NCI-H146 treated with DMSO at 0.1 percent for 48 hours (cell line): ENCODE results near the gene C1QTNF8.

Experiments used
- DNase-seq: peaks from one replicate; lab custom pipeline; 2025; ENCODE audit not compliant: unreplicated experiment; lab: John Stamatoyannopoulos, UW

Gene C1QTNF8, protein sequence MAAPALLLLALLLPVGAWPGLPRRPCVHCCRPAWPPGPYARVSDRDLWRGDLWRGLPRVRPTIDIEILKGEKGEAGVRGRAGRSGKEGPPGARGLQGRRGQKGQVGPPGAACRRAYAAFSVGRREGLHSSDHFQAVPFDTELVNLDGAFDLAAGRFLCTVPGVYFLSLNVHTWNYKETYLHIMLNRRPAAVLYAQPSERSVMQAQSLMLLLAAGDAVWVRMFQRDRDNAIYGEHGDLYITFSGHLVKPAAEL

DNA sequence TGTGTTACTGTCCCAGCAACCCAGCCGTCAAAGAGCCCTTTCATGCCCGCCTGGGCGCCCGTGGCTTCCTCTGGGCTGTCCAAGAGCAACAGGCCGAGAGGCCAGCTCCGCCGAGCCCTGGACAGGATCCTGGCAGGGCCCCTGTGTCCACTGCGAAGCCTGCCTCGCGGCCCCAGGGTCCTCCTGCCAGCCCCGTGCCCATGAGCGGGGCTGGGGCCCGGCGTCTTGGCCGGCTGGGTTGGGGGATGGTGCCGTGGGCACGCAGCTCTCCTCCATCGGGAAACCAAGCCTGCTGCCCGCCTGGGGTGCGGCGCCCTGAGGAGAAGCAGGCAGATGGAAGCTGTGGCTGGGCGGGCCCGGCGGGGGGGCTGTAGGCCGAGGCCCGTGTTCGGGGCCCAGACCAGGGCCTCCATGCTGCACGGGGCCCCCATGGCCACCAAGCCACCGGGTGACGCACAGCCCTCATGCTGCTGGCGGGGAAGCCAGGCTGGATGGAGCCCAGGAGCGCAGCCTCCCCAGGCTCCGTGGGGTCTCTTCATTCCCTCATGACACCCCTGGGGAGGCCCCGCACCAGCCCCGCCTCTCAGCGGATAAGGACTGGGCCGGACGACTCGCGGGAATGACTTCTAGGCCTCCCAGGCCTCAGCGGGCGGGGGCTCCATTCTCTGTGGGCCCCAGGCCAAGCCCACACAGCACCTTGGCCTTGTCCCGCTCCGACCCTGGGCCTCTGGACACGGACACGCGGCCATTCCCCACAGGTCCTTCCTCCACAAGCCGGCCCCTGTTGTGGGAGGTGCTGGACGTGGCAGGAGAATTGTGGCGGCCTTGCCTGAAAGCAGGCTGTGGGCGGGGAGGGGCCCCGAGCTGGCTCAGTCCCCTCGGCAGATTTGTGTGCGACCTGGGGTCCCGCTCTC is at the start of gene C1QTNF8:
Gene C1QTNF8, minus strand, starts transcription at position 76 of the 914 bp plus-strand sequence. CDS start 1,322 bp downstream, outside the sequence.
- DNase-seq = no peak

DNA sequence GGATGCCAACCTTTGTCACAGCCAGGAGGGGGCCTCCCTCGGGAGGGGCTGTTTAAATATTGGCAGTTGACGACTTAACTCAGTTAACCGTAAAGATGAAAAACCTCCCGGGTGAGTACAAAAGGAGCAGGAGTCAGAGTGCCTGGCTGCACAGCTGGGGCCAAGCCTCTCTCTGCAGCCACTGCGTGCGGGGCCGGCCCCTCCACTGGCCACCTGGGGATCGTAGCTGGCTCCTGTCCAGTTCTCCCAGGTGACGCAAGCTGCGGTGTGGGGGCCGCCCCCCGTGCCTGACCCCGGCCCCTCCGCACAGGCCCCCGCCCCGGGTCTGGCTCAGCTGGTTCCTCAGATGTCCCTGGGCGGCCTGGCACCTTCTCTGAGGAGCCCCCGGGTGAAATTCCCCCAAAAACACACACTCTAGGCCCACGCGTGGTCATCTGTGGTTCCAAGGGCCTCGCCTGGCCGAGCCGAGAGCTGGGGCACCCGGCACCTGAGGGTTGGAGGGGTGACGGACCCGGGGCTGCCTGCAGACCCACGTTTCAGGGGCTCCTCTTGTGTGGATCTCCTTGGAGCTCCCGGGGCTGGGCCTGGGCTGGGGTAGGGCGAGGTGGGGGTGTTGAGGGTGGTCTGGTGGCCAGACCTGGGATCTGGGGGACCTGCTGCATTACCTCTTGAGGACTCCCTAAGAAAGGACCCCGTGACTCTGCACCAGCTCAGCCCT is 49.5 kb upstream of the C1QTNF8 start:
- DNase-seq = peak; percentile 89

DNA sequence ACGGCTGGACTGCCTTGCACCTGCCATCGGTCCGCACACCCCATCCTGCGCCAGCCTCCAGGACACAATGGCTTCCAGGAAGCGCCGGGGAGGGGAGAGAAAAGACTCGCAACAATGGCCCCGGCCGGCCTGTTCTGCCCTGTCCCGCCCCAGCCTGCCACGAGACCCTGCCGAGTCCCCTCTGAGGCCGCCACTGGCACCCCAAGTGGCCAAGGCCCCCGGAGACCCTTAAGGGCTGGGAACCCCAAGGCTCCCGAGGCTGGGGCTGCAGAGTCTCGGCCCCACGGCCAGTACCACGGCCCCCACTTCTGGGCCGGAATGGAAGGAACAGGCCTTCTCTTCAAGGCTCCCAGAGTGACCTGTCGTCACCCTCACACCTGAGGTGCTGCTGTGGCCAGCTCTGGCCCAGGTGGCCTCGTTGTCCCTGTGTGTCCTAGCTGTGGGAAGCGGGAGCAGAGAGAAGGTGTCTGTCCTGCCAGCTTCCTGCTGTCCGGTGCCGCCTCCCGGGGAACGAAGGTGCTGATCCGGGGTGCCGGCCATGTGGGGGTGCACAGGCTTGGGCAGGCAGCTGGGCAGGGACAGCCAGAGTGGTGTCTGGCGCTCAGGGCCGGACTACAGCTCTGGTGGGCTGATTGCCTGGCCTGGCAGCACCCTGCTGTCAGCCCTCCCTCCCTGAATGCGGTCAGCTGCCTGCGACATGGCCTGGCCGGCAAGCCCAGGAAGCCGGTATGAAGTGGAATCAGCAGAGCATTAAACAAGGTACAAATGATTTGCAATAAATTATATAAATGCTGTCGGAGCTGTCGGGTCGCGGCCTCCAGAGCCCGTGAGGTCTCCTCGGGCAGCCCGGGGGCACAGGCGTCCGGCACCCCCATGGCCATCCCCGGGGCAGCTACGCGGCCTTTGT is 48.7 kb upstream of the C1QTNF8 start:
- no peak for DNase-seq

DNA sequence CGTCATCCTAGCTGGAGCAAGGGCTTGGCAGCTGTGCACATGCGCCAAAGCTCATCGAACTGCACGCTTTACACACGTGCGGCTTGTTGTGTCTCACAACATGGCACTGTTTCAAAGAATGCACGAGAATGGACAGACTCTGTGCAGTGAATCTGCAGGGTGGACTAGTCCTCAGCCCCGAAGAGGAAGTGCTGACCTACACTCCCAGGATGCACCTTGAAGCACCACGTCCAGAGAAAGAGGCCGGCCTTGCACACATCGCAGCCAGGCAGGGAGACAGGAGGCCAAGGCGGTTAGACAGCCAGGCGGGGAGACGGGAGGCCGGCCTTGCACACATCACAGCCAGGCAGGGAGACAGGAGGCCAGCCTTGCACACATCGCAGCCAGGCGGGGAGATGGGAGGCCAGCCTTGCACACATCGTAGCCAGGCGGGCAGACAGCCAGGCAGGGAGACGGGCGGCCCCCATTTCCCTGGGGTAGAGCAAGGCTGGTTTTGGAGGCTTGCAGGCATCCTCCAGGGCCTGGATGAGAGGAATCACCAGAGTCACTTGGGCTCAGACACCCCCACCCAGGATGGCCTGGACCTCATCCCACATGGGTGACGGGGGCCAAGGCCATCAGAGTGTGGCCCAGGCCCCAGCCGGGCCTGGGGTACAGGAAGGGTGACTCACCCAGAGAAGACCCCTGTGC is 47.9 kb upstream of the C1QTNF8 start:
- DNase-seq = no peak

DNA sequence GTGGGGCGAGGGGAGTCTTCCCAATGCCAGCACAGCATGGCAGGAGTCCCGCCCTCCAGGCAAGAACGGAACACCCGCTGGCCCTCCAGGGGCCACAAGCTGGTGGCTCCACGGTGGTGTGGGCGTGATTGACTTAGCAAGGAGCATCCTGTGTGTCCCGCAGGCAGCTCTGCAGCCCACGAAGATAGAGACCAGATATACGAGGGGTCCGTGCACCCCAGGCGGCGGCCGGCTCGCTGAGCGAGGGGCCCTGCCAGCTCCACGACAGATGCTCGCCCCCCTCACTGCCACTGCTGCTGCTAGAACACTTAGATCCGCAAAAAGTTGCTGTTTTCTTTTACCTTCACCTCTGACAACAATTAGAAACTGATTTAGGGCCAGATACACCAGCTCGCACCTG is 46.9 kb upstream of the C1QTNF8 start:
- DNase-seq = no peak

DNA sequence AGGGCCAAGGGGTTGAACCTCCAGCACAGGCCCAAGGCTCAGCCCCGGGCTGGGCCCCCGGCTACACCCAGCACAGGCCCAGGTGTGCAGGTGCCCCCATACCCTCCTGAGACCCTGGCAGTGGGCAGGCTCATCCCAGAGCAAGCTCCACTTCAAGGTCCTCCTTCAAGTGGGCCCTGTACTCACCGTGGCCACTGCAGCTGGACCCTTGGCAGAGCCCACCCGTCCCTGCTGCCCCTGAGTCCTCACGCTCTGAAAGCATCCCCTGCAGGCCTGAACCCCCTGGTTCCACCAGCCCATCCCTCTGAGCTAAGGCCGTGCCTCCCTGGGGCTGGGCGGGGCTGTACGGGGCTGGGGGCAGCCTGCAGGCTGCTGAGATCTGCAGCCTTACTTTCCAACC is 45.7 kb upstream of the C1QTNF8 start:
- DNase-seq = no peak

DNA sequence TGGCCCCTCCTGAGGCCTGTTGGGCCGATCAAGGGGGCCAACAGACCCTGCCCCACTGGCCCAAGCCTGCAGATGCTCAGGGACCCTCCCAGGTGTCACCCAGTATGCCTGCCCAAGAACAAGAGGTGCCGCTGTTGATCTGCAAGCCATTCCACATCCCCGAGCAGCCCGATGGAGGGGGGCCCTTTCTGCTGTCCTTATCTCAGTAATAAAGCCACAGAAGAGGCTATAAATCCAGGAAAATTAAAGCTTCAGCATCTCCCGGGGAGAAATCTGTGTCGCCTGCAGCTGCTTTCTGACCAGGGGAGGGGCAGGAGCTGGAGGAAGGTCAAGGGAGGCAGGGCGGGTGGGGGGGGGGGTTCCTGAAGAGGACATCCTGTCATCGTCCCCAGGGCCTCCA is 45.1 kb upstream of the C1QTNF8 start:
- DNase-seq = no peak

DNA sequence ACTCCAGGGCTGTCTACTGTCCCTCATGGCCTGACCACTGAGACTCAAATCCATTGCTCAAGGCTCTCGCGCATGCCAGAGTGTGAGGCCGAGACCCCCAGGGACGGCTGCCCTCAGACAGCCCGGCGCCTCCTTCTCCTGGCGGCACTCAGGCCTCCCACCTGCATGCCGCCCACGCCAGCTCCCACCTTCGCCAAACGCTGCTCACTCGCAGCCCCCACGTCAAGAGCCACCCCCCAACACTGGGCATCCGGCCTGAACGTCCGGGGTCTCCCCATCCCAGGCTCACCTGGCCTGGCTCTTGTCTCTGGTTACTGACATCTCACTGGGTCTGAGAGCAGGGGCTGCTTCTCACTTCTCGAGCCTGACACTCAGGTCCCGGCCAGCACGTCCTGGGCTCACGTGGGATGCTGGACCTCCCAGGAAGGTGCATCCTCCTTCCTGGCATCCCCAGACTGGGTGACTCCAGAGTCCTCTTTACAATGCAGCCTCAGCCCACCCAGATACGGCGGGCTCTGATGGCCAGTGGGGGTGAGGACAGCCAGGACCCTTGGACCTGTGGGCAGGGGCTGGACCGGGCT is 44.6 kb upstream of the C1QTNF8 start:
- no peak for DNase-seq

DNA sequence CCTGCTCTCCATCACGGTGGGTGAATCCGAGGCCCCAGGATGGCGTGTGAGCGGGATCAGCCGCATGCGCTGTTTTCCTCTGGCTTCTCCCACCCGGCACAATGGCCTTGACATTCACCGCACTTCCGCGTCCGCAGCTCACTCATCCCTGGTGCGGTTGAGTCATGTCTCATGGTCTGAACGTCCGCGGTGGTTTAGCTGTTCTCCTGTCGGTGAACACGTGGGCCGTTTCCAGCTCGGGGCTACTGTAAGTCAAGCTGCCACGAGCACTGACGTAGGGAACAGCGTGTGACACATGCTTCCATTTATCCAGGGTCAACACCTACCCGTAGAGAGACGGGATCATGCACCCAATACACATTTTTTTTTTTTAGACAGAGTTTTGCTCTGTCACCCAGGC is 41.6 kb upstream of the C1QTNF8 start:
- no peak for DNase-seq

DNA sequence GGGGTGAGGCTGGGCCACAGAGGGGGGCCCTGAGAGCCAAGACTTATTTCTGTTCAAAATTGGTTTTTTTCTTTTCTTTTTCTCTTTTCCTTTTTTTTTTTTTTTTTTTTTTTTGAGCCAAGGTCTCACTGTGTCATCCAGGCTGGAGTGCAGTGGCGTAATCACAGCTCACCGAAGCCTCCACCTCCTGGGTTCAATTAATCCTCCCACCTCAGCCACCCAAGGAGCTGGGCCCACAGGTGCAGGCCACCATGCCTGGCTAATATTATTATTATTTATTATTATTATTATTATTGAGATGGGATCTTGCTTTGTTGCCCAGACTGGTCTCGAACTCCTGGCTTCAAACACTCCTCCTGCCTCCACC is 39.4 kb upstream of the C1QTNF8 start:
- no peak for DNase-seq

DNA sequence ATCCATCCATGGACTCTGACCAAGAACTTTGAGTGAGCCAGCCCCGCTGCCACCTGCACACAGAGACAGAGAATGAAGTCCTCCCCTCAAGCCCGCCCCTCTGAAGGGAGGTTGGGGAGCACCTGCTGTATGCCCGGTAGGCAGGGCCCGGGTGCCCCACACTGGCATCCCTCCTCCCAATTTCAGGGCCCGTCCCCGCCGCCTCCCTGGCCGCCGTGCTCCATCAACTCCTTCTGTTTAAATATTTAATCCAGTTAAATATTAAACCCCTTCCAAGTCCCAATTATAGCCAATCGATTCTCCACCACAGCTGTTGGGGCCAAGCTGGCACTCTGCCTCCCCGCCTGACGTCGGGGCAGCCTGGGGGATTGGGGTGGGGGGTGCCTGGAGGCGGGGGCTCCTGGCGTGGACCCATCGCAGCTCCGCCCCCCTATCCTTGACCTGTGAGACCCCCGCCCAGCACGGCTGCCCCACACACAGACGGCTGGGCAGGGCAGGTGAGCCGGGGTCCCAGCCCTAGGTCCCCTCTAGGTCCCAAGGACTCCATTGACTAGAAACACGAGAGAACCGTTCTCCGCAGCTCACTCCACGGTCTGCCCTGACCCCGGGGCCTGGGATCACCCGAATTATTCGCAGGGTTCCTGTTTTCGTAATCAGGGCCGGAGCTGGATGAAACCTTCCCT is 38.9 kb upstream of the C1QTNF8 start:
- no peak for DNase-seq

DNA sequence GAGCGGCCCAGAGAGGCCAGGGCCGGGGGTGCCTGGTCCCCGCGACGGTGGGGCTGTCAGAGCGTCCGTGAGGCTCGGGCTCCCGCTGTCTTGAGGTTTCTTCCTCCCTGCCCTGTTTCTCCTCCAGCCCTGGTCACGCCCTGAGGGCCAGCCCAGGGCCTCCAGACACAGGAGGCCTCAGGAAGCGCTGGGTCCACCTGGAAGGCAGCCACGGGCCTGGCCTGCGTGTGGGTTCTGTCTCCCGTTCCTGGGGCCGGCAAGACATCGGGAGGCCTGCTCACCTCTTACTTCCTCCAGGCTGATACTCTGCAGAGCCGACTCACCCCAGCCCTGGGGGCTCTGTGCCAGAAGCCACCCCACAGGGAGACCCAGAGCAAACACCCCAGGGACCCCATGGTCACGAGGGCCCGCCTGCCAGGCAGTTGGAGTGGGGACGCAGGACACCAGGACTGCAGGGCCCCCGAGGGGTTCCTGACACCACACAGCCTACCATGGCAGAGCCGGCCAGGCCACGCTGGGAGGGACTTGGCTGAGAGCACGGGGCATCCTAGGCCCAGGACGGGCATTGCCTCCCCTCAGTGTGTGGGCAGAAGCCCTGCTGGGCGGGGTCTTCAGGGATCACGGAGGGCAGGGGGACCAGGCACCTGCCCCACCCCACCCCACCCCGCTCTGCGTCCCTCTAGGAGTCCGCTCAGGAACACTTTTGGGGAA is 37.9 kb upstream of the C1QTNF8 start:
- no peak for DNase-seq

DNA sequence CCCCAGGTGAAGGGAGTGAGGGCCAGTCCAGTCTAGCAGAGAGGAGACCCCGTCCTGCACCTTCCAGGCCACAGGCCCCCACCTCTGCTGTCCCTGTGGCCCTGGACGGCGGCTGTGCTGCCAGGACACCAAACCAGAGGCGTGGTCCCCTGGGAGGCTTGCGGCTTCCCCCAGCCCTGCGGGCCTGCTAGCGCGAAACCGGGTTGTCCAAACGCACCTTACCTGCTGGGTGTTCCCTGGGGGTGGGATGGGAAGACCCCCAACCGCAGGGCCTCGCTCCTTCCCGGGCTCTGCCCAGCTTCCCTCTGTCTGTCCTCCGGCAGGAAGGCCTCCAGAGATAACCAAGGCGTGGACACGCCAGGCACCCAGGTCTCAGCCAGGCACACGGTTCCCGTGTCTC is 37.2 kb upstream of the C1QTNF8 start:
- no peak for DNase-seq

DNA sequence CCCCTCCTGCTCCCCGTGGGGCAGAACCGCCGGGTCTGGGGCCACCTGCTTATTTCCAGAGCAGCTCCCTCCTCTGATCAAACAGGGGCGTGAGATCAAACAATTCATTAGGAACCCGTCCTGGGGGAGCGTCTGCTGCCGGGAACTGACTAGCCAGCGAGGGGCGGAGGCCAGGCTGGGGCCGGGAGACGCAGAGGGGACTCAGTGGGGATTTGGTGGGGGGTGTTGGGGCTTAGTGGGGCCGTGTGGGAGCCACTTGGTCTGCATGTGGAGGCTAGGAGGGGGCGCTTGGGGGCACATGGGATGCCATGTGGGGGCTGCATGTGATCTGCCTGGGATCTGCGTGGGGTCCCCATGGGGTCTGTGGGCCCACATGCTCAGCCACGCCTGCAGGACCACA is 36.4 kb upstream of the C1QTNF8 start:
- DNase-seq = no peak

DNA sequence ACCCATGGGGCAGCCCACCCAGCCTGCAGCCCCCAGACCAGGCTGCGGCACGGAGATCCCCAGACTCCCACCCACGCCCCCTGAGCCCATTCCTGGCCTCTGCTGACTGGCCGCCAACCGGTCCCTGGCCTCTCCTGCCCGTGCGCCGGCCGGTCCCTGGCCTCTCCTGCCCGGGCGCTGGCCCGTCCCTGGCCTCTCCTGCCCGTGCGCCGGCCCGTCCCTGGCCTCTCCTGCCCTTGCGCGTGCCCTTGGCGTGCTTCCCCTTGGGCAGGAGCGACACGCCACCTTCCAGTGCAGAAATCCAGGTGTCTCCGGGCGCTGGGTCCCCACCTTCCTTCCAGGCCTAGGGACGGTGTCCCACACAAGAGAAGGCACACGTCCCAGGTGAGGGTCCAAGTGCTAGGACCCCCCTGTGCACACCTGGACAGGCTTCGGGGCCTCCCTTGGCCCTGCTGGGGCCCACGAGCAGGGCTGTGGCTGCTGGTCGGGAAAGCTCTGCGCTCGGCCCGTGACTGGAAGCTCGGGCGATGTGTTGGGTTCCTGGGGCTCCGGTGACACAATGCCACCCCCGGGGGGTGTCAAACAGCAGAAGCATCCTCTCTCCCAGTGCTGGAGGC is 35.4 kb upstream of the C1QTNF8 start:
- DNase-seq = no peak

DNA sequence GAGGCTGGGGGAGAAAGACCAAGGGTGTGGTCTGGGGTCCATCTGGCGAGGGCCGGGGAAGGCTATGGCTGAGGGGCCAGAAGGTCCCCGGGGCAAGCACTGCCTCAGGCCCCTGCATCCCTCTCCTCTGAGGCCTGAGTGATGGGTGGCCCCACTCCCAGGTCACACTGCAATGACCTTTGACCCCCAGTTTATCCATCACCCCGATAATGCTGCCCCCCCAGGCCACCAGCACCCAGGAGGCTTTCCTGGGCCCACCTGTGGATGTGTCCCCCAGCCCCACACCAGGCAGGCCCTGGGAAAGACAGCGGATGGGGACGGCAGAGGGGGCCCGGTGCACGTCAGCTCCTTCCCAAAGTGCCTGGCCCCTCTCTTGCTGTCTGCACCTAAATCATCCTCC is 34.3 kb upstream of the C1QTNF8 start:
- no peak for DNase-seq

DNA sequence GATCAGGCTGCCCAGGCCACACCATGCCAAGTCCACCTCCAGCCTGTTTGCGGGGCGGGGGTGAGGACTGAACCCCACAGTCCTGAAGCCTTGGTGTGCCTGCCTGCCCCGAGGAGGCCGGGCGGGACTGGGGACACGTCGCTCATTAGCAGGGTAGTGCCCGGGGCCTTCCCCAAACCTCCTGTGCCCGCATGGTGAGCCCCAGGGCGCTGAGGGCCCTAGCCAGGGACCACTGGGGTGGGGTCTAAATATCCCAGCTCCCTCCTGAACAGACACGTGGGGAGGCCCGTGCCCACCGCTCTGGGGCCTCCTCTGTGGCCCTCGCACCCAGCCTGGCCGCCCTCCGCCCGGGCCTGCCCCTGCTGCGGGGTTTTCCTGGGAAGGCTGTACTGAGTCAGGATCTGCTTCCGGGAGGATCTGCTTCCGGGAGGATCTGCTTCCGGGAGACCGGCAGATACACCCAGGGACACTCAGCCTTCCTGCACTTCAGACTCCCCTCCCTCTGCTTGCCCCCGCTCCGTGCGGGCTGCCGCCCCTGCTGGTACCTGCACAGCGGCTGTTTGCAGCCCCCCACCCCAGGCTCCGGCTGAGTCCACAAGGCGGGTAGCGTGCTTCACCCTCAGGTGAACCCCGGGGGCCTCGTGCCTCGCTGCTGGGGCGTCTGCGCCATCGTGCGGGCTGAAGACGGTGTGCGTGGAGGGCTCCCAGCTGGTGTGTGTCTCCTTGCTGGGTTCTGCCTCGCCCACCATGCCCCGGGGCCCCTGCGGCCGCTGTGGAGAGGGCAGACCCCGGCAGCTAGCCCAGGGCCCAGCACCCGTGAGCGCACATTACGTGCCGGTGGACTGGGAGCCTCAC is 33.3 kb upstream of the C1QTNF8 start:
- DNase-seq = no peak
